ENCODE results near the gene UAP1. TPM values are rescaled to one million over a fixed set of nuclear protein-coding genes. Genes with fewer than 3 reads are reported as not detected.

Gene UAP1
- total RNA-seq, 4 donors from 2014 or later = 157 to 485 (median 258) TPM

- no peak for ATAC-seq (ENCODE audit: low FRiP score)
- DNase-seq (ENCODE audit: low spot score) = no peak
- TF ChIP-seq CTCF (IDR thresholded peaks at IDR 0.05) = no peak
Observed at GRCh38 chr1:162537216-162537615, 24.3 kb upstream of the UAP1 start.

- DNase-seq (ENCODE audit: low spot score) = no peak
- ATAC-seq (ENCODE audit: low FRiP score) = peak; percentile 43
- TF ChIP-seq CTCF (IDR thresholded peaks at IDR 0.05) = no peak
Observed at GRCh38 chr1:162538815-162539431, 22.6 kb upstream of the UAP1 start.

- no peak for TF ChIP-seq CTCF (IDR thresholded peaks at IDR 0.05)
- ATAC-seq (ENCODE audit: low FRiP score) (peak; percentile 98), DNase-seq (ENCODE audit: low spot score) (peak; percentile 41)
Observed at GRCh38 chr1:162541619-162542141, 19.8 kb upstream of the UAP1 start.

GRCh38 chr1:162543228-162543627, 18.3 kb upstream of the UAP1 start:
- no peak for DNase-seq (ENCODE audit: low spot score)
- TF ChIP-seq CTCF (IDR thresholded peaks at IDR 0.05) = no peak
- no peak for ATAC-seq (ENCODE audit: low FRiP score)

- no peak for DNase-seq (ENCODE audit: low spot score)
- ATAC-seq (ENCODE audit: low FRiP score) = peak; percentile 86
- TF ChIP-seq CTCF (IDR thresholded peaks at IDR 0.05) = no peak
Observed at GRCh38 chr1:162548170-162548569, 13.4 kb upstream of the UAP1 start.

GRCh38 chr1:162549001-162549400, 12.5 kb upstream of the UAP1 start:
- ATAC-seq (ENCODE audit: low FRiP score) (no peak), DNase-seq (ENCODE audit: low spot score) (no peak)
- TF ChIP-seq CTCF (IDR thresholded peaks at IDR 0.05) = no peak

- TF ChIP-seq CTCF (IDR thresholded peaks at IDR 0.05) = no peak
- no peak for ATAC-seq (ENCODE audit: low FRiP score)
- no peak for DNase-seq (ENCODE audit: low spot score)
Observed at GRCh38 chr1:162550925-162551324, 10.6 kb upstream of the UAP1 start.
